Limb (tissue), 2 donors: ENCODE results near the gene ARMCX6.
"Not testable (repeated sequence)": the region's sequence is repeated elsewhere in the genome, so short reads cannot be mapped to it uniquely, and the experiment has no call there.

Experiments used
- DNase-seq, 2 donors: peaks; one replicate each; pipeline ENCODE4 v3.0.0-alpha.2; 2016; ENCODE audit errors: extremely low spot score in 2 of 2

The ARMCX6 gene

GRCh38 chrX:101617211-101618191 lies at the start of gene ARMCX6:
ARMCX6 (minus strand) TSS chrX:101618000; CDS start chrX:101616620, 1,380 bp downstream.
- DNase-seq, result peak; percentile 62 to 86

- DNase-seq, result peak; percentile 77 to 83
Observed at GRCh38 chrX:101659601-101660063, 41.8 kb upstream of the ARMCX6 start, which contains the start of gene ARMCX2. ARMCX2 (minus strand) TSS chrX:101659850; CDS start chrX:101657588, 2,262 bp downstream.

- peak; percentile 54 to 81 for DNase-seq
Observed at GRCh38 chrX:101658661-101659491, 41.1 kb upstream of the ARMCX6 start.

- no peak for DNase-seq
Observed at GRCh38 chrX:101657495-101657894, 39.7 kb upstream of the ARMCX6 start.

- no peak for DNase-seq
Observed at GRCh38 chrX:101656817-101657216, 39.0 kb upstream of the ARMCX6 start.

- no peak for DNase-seq
Observed at GRCh38 chrX:101655534-101655933, 37.7 kb upstream of the ARMCX6 start.

GRCh38 chrX:101647716-101648115 lies 29.9 kb upstream of the ARMCX6 start:
- DNase-seq, result not testable (repeated sequence)

- DNase-seq, result no peak
Observed at GRCh38 chrX:101642093-101642492, 24.3 kb upstream of the ARMCX6 start.

GRCh38 chrX:101639583-101639982 lies 21.8 kb upstream of the ARMCX6 start:
- DNase-seq, result no peak

GRCh38 chrX:101619364-101619763 lies 1.6 kb upstream of the ARMCX6 start:
- peak in 1 of 2 donors; percentile 11 for DNase-seq

GRCh38 chrX:101605728-101606127 lies 12.1 kb downstream of the ARMCX6 start:
- no peak for DNase-seq

GRCh38 chrX:101605146-101605545 lies 12.7 kb downstream of the ARMCX6 start:
- no peak for DNase-seq

GRCh38 chrX:101602077-101602476 lies 15.7 kb downstream of the ARMCX6 start:
- peak in 1 of 2 donors; percentile 15 for DNase-seq

- not testable (repeated sequence) for DNase-seq
Observed at GRCh38 chrX:101599592-101599991, 18.2 kb downstream of the ARMCX6 start.

- DNase-seq, result peak; percentile 30 to 62
Observed at GRCh38 chrX:101595739-101596419, 21.9 kb downstream of the ARMCX6 start.
